GM10847 (cell line): ENCODE results near the gene FOXR1.

ENCODE experiments used
- POLR2A ChIP-seq: IDR thresholded peaks from 2 replicates; pipeline ENCODE4 v1.6.1; 2011; ENCODE audit not compliant: insufficient read length; ENCODE audit errors: extremely low read depth

FOXR1 gene

DNA sequence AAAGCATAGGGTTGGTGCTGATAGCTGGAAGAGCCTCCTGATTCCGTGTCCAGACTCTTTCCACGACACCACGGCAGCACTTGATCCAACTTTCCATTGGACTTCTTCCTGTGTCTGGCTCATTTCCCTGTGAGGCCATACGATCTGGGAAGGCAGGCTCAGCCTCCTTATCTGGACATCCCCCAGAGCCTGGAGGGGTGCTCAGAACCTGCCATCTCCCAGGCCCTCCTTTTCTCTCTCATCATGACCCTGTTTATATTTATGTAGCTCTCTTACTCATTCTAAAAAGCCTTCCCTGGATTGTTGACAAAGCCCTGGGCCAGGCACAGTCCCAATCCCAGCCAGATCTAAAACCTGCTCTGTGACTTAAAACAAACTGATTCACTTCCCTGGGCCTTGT, 38.1 kb upstream of the FOXR1 start:
- TF ChIP-seq POLR2A: no peak

DNA sequence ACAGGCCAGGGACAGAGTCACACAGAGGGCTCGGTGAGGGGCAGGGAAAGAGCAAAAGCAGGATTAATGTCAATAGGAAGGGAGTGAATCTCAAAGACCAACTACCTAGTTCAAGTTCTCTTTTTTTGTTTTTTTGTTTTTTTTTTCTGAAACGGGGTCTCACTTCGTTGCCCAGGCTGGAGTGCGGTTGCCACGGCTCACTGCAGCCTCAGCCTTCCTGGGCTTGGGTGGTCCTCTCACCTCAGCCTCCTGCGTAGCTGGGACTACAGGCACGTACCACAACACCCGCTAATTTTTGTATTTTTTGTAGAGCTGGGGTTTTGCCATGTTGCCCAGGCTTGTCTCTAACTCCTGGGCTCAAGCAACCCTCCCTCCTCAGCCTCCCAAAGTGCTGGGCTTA, 36.2 kb upstream of the FOXR1 start:
- no peak for TF ChIP-seq POLR2A

DNA sequence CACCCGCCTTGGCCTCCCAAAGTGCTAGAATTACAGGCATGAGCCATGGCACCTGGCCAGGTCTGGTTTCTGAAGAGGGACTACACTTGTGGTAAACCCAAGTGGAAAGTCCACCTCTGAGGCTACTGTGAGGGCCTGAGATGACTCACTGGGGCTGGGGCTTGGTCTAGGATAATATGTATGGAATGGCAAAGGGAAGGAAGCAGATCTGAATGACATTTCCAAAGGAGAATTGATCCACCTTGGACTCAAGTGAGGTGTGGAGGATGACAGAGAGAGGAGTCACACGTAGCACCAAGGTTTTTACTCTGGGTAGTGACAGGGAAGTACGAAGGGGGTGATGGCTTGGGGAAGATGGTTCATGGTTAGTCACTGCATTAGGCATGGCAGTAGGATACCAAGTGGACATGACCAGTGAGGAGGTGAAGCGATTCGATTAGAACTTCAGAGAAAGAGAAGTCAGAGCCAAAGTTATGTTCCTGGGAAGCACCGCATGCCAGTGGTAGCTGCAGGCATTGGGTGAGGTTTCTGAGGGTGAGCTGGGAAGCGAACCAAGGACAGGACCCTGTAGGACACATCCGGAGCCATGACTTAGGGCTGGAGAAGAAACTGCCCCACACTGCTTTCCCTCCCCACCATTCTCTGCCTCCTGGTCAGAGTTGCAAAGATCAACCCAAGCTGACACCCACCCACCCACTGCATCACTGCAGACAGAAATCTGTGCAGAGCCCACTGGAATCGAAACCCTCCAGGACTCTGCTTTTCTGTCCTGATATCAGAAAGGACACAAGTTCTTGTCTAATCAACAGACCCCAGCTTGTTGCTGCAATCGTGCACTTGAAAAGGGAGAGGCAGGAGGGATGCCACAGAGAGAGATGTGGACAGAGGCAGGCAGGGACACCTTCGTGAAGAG, 32.8 kb upstream of the FOXR1 start:
- TF ChIP-seq POLR2A: no peak

DNA sequence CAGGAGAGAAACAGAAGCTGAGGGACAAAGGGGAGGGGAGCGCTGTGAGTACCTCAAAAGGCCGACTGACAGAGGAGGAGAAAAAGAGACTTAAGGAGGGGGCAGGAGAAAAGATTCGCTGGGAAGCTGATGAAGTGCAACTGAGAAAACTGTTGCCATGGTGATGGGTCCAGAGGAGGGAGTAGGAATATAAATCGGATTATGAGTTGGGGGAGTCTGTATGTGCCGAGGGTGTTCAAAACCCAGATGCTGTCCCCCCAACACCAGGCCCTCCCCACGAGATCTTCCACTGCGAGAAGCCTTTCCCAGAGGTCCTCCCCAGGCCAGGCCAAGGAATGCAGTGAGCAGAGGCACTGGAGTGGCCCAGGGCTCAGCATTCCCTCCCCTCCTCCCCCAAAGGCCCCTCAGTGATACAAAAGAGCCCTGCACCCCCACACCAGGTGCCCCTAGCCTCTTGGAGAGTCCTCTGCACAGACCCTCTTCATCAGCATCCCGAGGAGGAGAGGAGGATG, 32.1 kb upstream of the FOXR1 start:
- no peak for TF ChIP-seq POLR2A

DNA sequence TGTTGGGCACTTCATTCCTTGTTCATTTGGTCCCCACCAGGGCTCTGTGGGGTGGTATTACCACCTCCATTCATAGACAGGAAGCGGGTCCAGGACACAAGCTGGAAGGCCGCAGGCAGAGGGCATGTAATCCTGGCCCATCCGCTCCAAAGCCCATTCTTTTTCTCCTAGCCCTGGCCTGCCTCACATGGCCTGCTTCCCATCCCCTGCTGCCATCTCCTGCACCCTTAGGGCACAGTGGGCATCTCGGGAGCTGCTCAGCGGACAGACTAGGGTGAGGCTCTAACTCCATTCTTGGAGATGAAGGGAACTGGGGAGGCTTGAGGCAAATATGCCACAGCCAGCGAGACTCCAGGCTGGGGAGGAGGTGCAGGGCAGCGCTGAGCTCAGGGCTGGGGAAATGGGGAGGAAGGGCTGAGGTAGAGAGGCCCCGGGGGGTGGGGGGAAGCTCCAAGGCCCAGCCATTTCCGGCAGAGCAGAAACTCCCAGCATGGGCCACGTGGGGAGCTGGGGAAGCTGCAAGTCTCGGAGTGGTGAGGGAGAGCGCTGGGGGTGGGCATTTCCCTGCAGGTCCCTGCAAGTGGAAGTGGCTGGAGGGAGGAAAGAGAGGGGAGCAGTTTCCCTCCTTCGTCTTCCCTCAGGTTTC, 31.5 kb upstream of the FOXR1 start:
- TF ChIP-seq POLR2A: no peak

DNA sequence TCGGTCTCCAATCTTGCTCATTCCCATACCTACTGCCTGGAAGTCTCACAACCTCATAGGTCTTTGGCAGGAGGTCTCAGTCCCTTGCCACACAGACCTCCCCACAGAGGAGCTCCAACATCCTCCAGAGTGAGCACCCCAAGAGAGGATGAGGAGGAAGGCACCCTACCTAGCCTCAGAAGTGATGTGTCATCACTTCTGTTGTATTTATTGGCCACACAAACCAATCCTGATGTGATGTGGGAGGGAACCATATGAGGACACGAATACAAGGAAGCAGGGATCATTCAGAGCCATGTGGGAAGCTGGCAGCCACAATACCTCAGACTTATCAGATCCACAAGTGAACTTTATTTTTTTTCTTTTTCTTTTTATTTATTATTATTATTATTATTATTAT, 24.5 kb upstream of the FOXR1 start:
- no peak for TF ChIP-seq POLR2A

DNA sequence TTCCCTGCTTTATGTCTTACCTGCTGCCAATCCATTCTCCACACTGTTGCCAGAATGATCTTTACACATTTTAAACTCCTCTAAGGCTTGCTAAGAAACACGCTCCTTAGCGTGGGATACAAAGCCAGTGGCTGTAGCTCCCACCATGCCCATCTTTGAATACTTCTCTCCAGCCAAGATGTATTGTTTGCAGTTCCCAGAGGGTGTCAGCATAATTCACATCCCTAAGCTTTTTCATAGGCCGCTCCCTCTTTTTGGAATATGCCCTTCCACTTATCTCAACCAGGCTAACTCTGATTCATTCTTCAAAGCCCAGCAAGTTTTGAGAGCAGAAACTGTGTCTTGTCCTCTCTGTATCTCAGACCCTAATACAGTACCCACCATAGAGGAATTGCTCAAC, 23.6 kb upstream of the FOXR1 start:
- TF ChIP-seq POLR2A: no peak

DNA sequence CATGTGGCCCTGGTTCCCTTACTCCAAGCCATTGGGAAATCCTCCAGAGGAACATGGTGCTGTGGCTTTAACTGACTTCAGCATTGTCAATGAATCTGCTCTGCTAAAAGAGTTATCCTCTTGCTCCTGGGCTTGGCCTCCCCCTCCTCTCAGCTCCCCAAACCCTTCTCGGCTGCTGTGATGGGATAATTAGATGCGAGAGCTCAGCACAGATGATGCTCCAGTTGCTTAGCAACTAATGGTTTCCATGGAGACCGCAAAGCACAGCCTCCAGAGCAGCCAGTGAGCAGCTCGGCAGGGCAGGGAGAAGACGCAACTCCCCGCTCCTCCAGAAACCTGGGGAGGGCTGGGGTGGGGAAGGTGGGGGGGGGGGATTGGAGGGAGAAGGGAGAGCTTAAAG, 18.3 kb upstream of the FOXR1 start:
- TF ChIP-seq POLR2A: no peak

DNA sequence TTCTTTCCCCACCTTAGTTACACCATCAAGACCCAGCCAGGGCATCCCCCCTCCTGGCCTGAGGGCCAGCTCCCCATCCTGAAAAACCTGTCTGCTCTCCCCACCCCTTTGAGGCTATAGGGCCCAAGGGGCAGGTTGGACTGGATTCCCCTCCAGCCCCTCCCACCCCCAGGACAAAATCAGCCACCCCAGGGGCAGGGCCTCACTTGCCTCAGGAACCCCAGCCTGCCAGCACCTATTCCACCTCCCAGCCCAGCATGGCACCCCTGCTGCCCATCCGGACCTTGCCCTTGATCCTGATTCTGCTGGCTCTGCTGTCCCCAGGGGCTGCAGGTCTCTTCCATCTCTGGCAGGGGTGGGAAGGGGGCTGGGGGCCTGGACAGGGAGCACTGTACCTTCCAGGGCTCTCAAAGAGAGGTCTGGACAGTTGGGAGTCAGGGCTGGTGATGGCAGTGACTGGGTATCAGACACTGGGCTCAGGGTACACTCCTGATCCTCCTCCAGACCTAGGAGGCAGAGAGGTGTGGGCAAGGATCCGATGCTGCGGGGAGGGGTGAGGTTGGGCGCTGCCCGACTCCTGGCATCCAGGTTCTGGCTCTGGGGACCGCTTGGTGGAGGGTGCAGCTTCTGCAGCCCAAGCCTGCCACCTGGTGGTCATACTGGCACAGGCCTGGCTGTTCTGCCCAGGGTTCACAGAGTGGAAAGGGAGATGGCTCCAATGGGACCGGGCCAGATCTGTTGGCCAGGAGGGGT, 15.3 kb upstream of the FOXR1 start, which contains the start of gene UPK2:
UPK2 (plus strand) TSS at position 205 of the 753 bp plus-strand sequence; CDS start at position 258, 53 bp downstream.
- TF ChIP-seq POLR2A: no peak

DNA sequence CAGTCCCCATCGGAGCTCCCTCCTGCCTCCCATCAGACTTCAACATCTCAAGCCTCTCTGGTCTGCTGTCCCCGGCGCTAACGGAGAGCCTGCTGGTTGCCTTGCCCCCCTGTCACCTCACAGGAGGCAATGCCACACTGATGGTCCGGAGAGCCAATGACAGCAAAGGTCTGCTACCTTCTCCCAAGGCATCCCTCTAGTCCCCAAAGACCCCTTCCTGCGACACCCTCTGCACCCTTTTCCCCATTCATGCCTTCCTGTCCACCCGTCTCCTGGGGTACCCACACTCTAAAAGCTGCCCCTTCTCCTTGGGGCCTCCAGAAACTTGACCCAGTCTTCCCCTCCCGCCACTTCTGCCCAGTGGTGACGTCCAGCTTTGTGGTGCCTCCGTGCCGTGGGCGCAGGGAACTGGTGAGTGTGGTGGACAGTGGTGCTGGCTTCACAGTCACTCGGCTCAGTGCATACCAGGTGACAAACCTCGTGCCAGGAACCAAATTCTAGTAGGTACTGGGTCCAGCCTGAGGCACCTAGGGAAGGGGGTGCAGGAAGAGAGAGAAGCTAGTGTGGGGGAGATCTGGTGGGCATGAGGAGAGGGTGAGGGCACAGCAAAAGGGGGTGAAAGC, 14.6 kb upstream of the FOXR1 start:
- no peak for TF ChIP-seq POLR2A

DNA sequence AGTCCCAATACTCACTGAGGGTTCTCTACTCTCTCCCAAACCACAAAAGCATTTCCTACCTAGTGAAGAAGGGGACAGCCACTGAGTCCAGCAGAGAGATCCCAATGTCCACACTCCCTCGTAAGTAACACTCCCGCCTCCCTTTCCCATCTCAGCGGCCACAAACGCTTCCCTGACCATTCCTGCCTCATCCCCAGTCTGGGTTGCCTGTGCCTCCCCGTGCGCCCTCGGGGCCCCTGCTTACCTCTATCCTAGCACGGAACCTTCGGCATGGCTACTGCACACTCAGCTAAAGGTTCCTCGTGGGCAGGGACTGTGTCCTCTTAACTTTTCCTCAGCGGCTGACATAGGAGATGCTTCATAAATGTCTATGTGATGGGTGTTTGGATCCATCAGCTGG, 14.0 kb upstream of the FOXR1 start:
- TF ChIP-seq POLR2A: no peak

DNA sequence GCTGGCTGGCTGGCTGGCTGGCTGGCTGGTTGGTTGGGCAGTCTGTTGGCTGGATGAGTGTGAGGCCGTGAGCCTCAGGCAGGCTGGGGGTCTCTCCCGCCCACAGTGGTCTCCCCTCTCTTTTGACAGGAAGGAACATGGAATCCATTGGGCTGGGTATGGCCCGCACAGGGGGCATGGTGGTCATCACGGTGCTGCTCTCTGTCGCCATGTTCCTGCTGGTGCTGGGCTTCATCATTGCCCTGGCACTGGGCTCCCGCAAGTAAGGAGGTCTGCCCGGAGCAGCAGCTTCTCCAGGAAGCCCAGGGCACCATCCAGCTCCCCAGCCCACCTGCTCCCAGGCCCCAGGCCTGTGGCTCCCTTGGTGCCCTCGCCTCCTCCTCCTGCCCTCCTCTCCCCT, 13.6 kb upstream of the FOXR1 start:
- TF ChIP-seq POLR2A: no peak

DNA sequence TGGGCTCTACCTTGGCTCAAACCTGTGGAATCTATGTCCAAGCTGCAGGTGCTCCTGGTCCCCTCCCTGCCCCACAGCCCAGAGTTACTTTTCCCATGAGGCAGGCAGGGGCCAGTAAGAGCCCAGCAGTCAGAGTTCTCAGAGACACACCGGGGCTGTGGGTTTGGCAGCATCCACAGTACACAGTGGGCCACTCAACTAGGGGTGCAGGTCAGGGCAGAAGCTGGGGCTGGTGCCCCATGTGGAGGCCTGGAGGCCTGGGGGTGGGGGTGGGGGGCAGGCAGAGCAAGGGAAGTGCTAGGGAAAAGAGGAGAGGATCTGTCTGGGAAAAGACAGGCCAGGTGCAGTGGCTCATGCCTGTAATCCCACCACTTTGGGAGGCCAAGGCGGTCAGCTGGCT, 13.0 kb upstream of the FOXR1 start:
- no peak for TF ChIP-seq POLR2A

DNA sequence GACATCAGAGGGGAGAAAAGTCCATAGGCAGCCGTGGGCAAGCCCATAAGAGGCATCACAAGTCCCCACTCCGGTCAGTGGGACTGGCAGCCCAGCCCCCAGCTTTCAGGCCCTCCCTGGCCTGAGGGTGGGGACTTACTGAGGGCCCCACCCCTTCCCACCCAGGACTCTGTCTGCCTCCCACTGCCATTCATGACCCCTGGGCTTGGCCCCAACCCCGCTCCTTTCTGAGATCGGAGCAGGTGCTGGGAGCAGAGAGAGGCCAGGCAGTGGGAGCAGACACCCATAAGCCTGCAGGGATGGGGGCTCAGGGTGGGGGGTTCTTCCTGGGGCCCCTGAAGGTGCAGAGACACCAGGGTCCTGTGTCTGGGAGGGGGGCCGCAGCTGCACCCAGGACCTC, 10.4 kb upstream of the FOXR1 start:
- no peak for TF ChIP-seq POLR2A

DNA sequence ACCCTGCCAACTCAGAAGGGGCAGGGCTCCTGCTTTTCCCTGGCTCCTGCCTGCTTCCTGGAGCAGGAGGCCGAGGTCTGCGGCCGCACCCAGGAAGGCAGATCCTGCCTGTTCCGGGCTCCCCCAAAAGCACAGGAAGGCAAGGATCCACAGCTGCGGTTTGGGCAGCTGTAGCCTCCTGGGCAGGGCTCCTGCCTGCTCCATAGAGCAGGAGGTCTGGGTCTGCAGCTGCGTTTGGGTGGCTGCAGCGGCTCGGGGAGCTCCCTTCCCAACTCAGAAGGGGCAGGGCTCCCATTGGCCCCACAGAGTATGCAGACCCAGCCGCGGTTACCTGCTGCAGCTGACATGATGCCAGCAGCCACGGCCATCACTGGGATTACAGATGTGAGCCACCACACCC, 10.0 kb upstream of the FOXR1 start:
- TF ChIP-seq POLR2A: no peak
